Activated CD8-positive, alpha-beta memory T cell treated with anti-CD3 and anti-CD28 coated beads, Interleukin-2, amount 50 U/mL, for 4 hours (primary cell): ENCODE data around the gene SGPP2.
"Not testable (repeated sequence)": the region's sequence is repeated elsewhere in the genome, so short reads cannot be mapped to it uniquely, and the experiment has no call there.

Source experiments
- DNase-seq: peaks from one replicate; pipeline ENCODE4 v3.0.0-alpha.2; 2020

Gene SGPP2

GRCh38 chr2:222582928-222583327 lies 158.6 kb downstream of the SGPP2 start:
- no peak for DNase-seq

GRCh38 chr2:222584589-222584988 lies 160.2 kb downstream of the SGPP2 start:
- not testable (repeated sequence) for DNase-seq

- no peak for DNase-seq
These were observed 167.3 kb downstream of the SGPP2 start for GRCh38 chr2:222591661-222592060.

- no peak for DNase-seq
These were observed 167.8 kb downstream of the SGPP2 start for GRCh38 chr2:222592176-222592575.

- DNase-seq: no peak
These were observed 170.3 kb downstream of the SGPP2 start for GRCh38 chr2:222594679-222595078.

- no peak for DNase-seq
These were observed 171.2 kb downstream of the SGPP2 start for GRCh38 chr2:222595581-222595980.

GRCh38 chr2:222598611-222599010 lies 174.3 kb downstream of the SGPP2 start:
- DNase-seq: no peak

GRCh38 chr2:222603501-222603900 lies 179.2 kb downstream of the SGPP2 start:
- no peak for DNase-seq

- no peak for DNase-seq
These were observed 180.6 kb downstream of the SGPP2 start for GRCh38 chr2:222604749-222605515.

- no peak for DNase-seq
These were observed 182.0 kb downstream of the SGPP2 start for GRCh38 chr2:222606306-222606705.

- DNase-seq: no peak
These were observed 183.7 kb downstream of the SGPP2 start for GRCh38 chr2:222608081-222608480.

- no peak for DNase-seq
These were observed 185.0 kb downstream of the SGPP2 start for GRCh38 chr2:222609381-222609780.
